H9 (cell line): ENCODE results near the gene MRPL48. TPM values are rescaled to one million over a fixed set of nuclear protein-coding genes. Genes with fewer than 3 reads are reported as not detected.

ENCODE experiments used
- DNase-seq: peaks from one replicate; pipeline ENCODE4 v3.0.0-alpha.2; 2017
- H2AFZ ChIP-seq: one replicate; pipeline ENCODE4 v1.6.1; 2013; ENCODE audit warnings: mild to moderate bottlenecking, low read length, control low read depth, moderate library complexity
- H2AK5ac ChIP-seq: 2 replicates; pipeline ENCODE4 v1.6.1; 2013; ENCODE audit warnings: low read length, control low read depth, mixed read lengths; ENCODE audit not compliant: insufficient read length
- H2BK120ac ChIP-seq: one replicate; pipeline ENCODE4 v1.6.1; 2013; ENCODE audit warnings: low read depth, mild to moderate bottlenecking, low read length, control low read depth, inconsistent platforms; ENCODE audit not compliant: poor library complexity, severe bottlenecking
- H2BK12ac ChIP-seq: 2 replicates; pipeline ENCODE4 v1.6.1; 2013; ENCODE audit warnings: low read length, control low read depth, mixed read lengths, low read depth; ENCODE audit not compliant: insufficient read length
- H2BK15ac ChIP-seq: 2 replicates; pipeline ENCODE4 v1.6.1; 2013; ENCODE audit warnings: low read depth, low read length, control low read depth
- H2BK20ac ChIP-seq: one replicate; pipeline ENCODE4 v1.6.1; 2013; ENCODE audit warnings: low read depth, mild to moderate bottlenecking, low read length, control low read depth, inconsistent platforms; ENCODE audit not compliant: poor library complexity, severe bottlenecking
- H2BK5ac ChIP-seq: 2 replicates; pipeline ENCODE4 v1.6.1; 2013; ENCODE audit warnings: low read length, control low read depth, mixed read lengths; ENCODE audit not compliant: insufficient read length
- H3K14ac ChIP-seq: 2 replicates; pipeline ENCODE4 v1.6.1; 2013; ENCODE audit warnings: low read length, control low read depth; ENCODE audit not compliant: insufficient read depth
- H3K18ac ChIP-seq: 2 replicates; pipeline ENCODE4 v1.6.1; 2013; ENCODE audit warnings: low read depth, mild to moderate bottlenecking, mixed read lengths, low read length, control low read depth; ENCODE audit not compliant: insufficient read length
- H3K23ac ChIP-seq: 2 replicates; pipeline ENCODE4 v1.6.1; 2013; ENCODE audit warnings: low read length, control low read depth, mixed read lengths, low read depth; ENCODE audit not compliant: insufficient read length
- H3K23me2 ChIP-seq: 2 replicates; pipeline ENCODE4 v1.6.1; 2013; ENCODE audit warnings: low read depth, mild to moderate bottlenecking, mixed read lengths, low read length, control low read depth; ENCODE audit not compliant: insufficient read length, poor library complexity, severe bottlenecking
- H3K27ac ChIP-seq: 2 replicates; pipeline ENCODE4 v1.5.1; 2013; ENCODE audit warnings: low read length, control low read depth, mixed read lengths, low read depth; ENCODE audit not compliant: insufficient read length
- H3K27me3 ChIP-seq: 2 replicates; pipeline ENCODE4 v1.6.1; 2013; ENCODE audit warnings: low read length, control low read depth, inconsistent platforms; ENCODE audit not compliant: insufficient read depth
- H3K4ac ChIP-seq: 2 replicates; pipeline ENCODE4 v1.6.1; 2013; ENCODE audit warnings: low read depth, mild to moderate bottlenecking, control low read depth, inconsistent platforms, low read length, moderate library complexity
- H3K4me1 ChIP-seq: 2 replicates; pipeline ENCODE4 v1.6.1; 2013; ENCODE audit warnings: low read length, control low read depth, inconsistent platforms; ENCODE audit not compliant: insufficient read depth
- H3K4me2 ChIP-seq: 2 replicates; pipeline ENCODE4 v1.6.1; 2013; ENCODE audit warnings: low read length, control low read depth, mixed read lengths; ENCODE audit not compliant: insufficient read length, insufficient read depth
- H3K56ac ChIP-seq: 2 replicates; pipeline ENCODE4 v1.6.1; 2013; ENCODE audit warnings: low read depth, mild to moderate bottlenecking, mixed read lengths, low read length, control low read depth; ENCODE audit not compliant: insufficient read length
- H3K79me1 ChIP-seq: 2 replicates; pipeline ENCODE4 v1.6.1; 2013; ENCODE audit warnings: low read depth, mild to moderate bottlenecking, moderate library complexity, low read length, control low read depth, inconsistent platforms; ENCODE audit not compliant: insufficient read depth, poor library complexity, severe bottlenecking
- H3K79me2 ChIP-seq: 2 replicates; pipeline ENCODE4 v1.6.1; 2013; ENCODE audit warnings: low read length, control low read depth, inconsistent platforms; ENCODE audit not compliant: insufficient read depth
- H3K9ac ChIP-seq: 2 replicates; pipeline ENCODE4 v1.6.1; 2013; ENCODE audit warnings: low read length, control low read depth, mixed read lengths; ENCODE audit not compliant: insufficient read length; ENCODE audit errors: extremely low read depth
- H3K9me3 ChIP-seq: one replicate; pipeline ENCODE4 v1.6.1; 2013; ENCODE audit warnings: low read depth, low read length, inconsistent platforms; ENCODE audit not compliant: control insufficient read depth
- H3T11ph ChIP-seq: one replicate; pipeline ENCODE4 v1.6.1; 2013; ENCODE audit warnings: mild to moderate bottlenecking, low read length, control low read depth, inconsistent platforms
- H4K20me1 ChIP-seq: one replicate; pipeline ENCODE4 v1.6.1; 2013; ENCODE audit not compliant: control insufficient read depth, insufficient read length, insufficient read depth
- H4K5ac ChIP-seq: 2 replicates; pipeline ENCODE4 v1.6.1; 2013; ENCODE audit warnings: low read depth, mild to moderate bottlenecking, mixed read lengths, low read length, control low read depth; ENCODE audit not compliant: insufficient read length
- H4K8ac ChIP-seq: replicated peaks from 2 replicates; pipeline ENCODE4 v1.6.1; 2013; ENCODE audit warnings: low read length, control low read depth, mixed read lengths, low read depth; ENCODE audit not compliant: insufficient read length
- H4K91ac ChIP-seq: 2 replicates; pipeline ENCODE4 v1.6.1; 2013; ENCODE audit warnings: low read depth, mild to moderate bottlenecking, moderate library complexity, mixed read lengths, low read length, control low read depth; ENCODE audit not compliant: insufficient read length
- H3K27ac Mint-ChIP-seq, 3 experiments: 2 replicates in 2 of 3; 3 replicates in 1 of 3; pipeline ENCODE4 v1.8.0; 2020 to 2021; ENCODE audit warnings: mixed read lengths in 3 of 3, mild to moderate bottlenecking in 1 of 3, moderate library complexity in 1 of 3
- H3K27me3 Mint-ChIP-seq: 2 replicates; pipeline ENCODE4 v1.8.0; 2021; ENCODE audit warnings: low read depth, mild to moderate bottlenecking, moderate library complexity, mixed read lengths
- H3K36me3 Mint-ChIP-seq, 3 experiments: 2 replicates in 2 of 3; 3 replicates in 1 of 3; pipeline ENCODE4 v1.8.0; 2020 to 2021; ENCODE audit warnings: low read depth in 3 of 3, mixed read lengths in 3 of 3; ENCODE audit not compliant: insufficient read depth in 1 of 3
- H3K4me1 Mint-ChIP-seq, 2 experiments: 2 replicates each; pipeline ENCODE4 v1.8.0; 2020; ENCODE audit warnings: mixed read lengths in 2 of 2
- H3K4me3 Mint-ChIP-seq, 2 experiments: 2 replicates in 1 of 2; 3 replicates in 1 of 2; pipeline ENCODE4 v1.8.0; 2020 to 2021; ENCODE audit warnings: mild to moderate bottlenecking in 2 of 2, mixed read lengths in 2 of 2, moderate library complexity in 1 of 2
- H3K9me3 Mint-ChIP-seq, 2 experiments: 2 replicates in 1 of 2; 3 replicates in 1 of 2; pipeline ENCODE4 v1.8.0; 2020; ENCODE audit warnings: mild to moderate bottlenecking in 2 of 2, mixed read lengths in 2 of 2, moderate library complexity in 1 of 2
- WGBS: extraction: QIAGEN DNeasy Blood & Tissue Kit; methylation state at CpG from one replicate; pipeline ENCODE4 v1.1.7; 2013; ENCODE audit warnings: missing lambda C conversion rate, low lambda C conversion rate, mixed read lengths; ENCODE audit not compliant: insufficient read length; ENCODE audit errors: extremely low coverage; 5-methylcytosine and 5-hydroxymethylcytosine counted together
- total RNA-seq: library from RNA; stranded (reverse); gene quantifications from 2 replicates; pipeline ENCODE4 v1.2.1, GENCODE V29; 2021
- TF ChIP-seq, protein P1 (sequence below): fragments of 200-600 bp; sonication (generic); conservative IDR thresholded peaks from 3 replicates; pipeline ENCODE4 v1.8.0; 2021; ENCODE audit warnings: antibody characterized with exemption, mild to moderate bottlenecking

MRPL48 gene
- total RNA-seq, 1 experiment from 2014 or later = 36.4 TPM

DNA sequence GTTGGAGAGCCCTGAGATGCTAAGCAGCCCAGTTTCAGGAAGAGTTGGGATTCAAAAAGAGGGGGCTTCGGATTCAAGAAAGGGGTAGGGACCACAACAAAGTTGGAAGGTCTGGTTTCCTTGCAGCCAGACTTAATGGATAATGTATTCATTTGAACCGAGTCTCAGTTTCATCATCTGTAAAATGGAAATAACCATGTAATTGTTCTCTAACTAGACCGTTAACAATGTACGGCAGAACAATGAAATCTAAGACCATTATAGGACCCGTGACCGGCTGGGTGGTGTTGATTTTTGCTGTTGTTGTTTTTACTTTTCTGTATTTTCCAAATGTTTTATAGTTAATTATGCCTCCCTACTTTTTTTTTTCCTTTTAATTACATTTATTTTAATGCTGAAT, 6.4 kb upstream of the MRPL48 start:
- WGBS = no CpG with 5 or more reads among the region's 6 CpGs
- H3K4me3 Mint-ChIP-seq = no peak overlapping the region

More for the DNA sequence above, 6.4 kb upstream of the MRPL48 start:
- H3K79me1 ChIP-seq = no peaks in the 10 kb centered on the region
- H3K27me3 ChIP-seq = no peaks in the 10 kb centered on the region
- no peak overlapping the region for H2AK5ac ChIP-seq
- no peak overlapping the region for H3K4ac ChIP-seq
- H3K27ac ChIP-seq = no peak overlapping the region
- no peaks in the 10 kb centered on the region for H3K23me2 ChIP-seq
- H3K4me2 ChIP-seq = no peak overlapping the region
- no peak overlapping the region for H3K14ac ChIP-seq
- H3K9ac ChIP-seq = no peak overlapping the region
- H2BK12ac ChIP-seq = no peak overlapping the region
- H4K20me1 ChIP-seq = no peaks in the 10 kb centered on the region
- Mint-ChIP-seq H3K9me3 (no peaks in the 10 kb centered on the region), H3K27ac (no peak overlapping the region), H3K27me3 (no peaks in the 10 kb centered on the region; the same call in 1 of the 2 replicates), H3K4me1 (peaks cover 13% of the 10 kb centered on the region in 2 experiments), H3K36me3 (no peaks in the 10 kb centered on the region)
- H3K23ac ChIP-seq = no peak overlapping the region
- H2BK5ac ChIP-seq = no peak overlapping the region
- H2BK15ac ChIP-seq = no peak overlapping the region
- H3K56ac ChIP-seq = no peak overlapping the region
- H3K9me3 ChIP-seq = no peaks in the 10 kb centered on the region
- H2BK120ac ChIP-seq = no peak overlapping the region
- no peak overlapping the region for H4K8ac ChIP-seq
- no peak overlapping the region for H4K91ac ChIP-seq
- H3K4me1 ChIP-seq = no peaks in the 10 kb centered on the region
- DNase-seq = no peak
- H3K79me2 ChIP-seq = no peaks in the 10 kb centered on the region
- no peak overlapping the region for H3T11ph ChIP-seq
- H3K18ac ChIP-seq = no peak overlapping the region
- no peak overlapping the region for H4K5ac ChIP-seq
- TF ChIP-seq, protein P1, sequence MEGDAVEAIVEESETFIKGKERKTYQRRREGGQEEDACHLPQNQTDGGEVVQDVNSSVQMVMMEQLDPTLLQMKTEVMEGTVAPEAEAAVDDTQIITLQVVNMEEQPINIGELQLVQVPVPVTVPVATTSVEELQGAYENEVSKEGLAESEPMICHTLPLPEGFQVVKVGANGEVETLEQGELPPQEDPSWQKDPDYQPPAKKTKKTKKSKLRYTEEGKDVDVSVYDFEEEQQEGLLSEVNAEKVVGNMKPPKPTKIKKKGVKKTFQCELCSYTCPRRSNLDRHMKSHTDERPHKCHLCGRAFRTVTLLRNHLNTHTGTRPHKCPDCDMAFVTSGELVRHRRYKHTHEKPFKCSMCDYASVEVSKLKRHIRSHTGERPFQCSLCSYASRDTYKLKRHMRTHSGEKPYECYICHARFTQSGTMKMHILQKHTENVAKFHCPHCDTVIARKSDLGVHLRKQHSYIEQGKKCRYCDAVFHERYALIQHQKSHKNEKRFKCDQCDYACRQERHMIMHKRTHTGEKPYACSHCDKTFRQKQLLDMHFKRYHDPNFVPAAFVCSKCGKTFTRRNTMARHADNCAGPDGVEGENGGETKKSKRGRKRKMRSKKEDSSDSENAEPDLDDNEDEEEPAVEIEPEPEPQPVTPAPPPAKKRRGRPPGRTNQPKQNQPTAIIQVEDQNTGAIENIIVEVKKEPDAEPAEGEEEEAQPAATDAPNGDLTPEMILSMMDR = no peak
- H2BK20ac ChIP-seq = no peak overlapping the region
- no peak overlapping the region for H2AFZ ChIP-seq
